ENCODE data around the gene DNAI1.
"Not testable (repeated sequence)": the region's sequence is repeated elsewhere in the genome, so short reads cannot be mapped to it uniquely, and the experiment has no call there.

DNAI1 gene

GRCh38 chr9:34519321-34520020, 60.9 kb downstream of the DNAI1 start:
- H3K9me3 ChIP-seq (ENCODE audit: control insufficient read depth, insufficient read depth, low read length), result no peaks in the 10 kb centered on the region
- no peaks in the 10 kb centered on the region for H3K4me1 ChIP-seq (ENCODE audit: insufficient read depth, low read length)
- H3K36me3 ChIP-seq (ENCODE audit: insufficient read depth, low read length), result no peaks in the 10 kb centered on the region
- no peak overlapping the region for H3K9ac ChIP-seq (ENCODE audit: low read depth, low read length)

DNA sequence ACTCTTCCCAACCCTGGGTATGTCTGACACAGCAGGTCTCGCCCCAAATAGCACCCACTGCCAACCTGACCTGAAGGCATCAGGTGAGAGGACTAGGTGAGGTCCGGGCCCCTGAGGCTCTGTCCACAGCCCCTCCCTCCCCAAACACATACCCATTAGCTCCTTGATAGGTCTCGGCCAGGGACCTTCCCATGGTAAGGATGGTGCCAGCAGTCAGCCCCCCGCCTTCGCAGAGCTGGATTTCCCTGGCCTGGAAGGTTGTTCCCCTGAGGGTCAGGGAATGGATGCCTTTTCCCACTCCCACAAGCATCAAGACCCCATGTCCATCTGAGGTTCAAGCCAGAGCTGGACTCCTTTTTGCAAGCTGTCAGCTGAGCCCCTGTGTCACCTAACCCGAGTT, 61.5 kb downstream of the DNAI1 start:
- Histone ChIP-seq H3K4me1 (ENCODE audit: insufficient read depth, low read length) (no peaks in the 10 kb centered on the region), H3K36me3 (ENCODE audit: insufficient read depth, low read length) (no peaks in the 10 kb centered on the region), H3K9me3 (ENCODE audit: control insufficient read depth, insufficient read depth, low read length) (no peaks in the 10 kb centered on the region), H3K9ac (ENCODE audit: low read depth, low read length) (no peak overlapping the region)

- H3K9me3 ChIP-seq (ENCODE audit: control insufficient read depth, insufficient read depth, low read length), result no peaks in the 10 kb centered on the region
- H3K36me3 ChIP-seq (ENCODE audit: insufficient read depth, low read length), result no peaks in the 10 kb centered on the region
- no peak overlapping the region for H3K9ac ChIP-seq (ENCODE audit: low read depth, low read length)
- H3K4me1 ChIP-seq (ENCODE audit: insufficient read depth, low read length), result no peaks in the 10 kb centered on the region
Observed at GRCh38 chr9:34520505-34521385, 62.1 kb downstream of the DNAI1 start.

DNA sequence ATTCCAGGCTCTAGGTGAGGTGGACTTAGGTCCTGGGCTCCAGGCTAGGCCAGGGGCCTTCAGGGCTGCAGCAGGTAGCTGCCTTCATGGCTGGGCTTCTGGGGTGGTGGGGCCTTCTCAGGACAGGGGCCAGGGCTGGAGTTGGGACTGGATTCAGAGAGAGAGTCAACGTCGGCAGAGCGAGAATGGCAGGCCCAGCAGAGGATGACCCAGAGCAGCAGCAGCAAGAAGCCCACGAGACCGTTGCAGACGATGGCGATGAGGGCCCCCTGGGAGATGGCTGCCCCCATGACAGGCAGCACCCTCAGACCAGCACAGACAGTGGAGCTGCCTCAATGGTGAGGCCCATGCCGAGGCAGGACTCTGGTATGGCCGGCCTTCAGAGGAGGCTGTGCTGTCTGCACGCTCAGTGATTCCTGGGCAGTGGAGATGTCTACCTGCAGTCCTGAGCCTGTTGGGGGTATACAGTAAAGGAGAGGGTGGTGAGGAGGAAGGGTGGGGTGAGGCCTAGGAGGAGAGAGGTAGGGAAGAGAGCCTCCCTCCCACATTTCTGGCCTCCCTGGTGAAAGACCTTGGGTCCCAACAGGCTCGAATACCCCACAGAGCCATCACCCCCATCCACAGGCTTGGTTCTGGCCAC, 62.9 kb downstream of the DNAI1 start:
- H3K4me1 ChIP-seq (ENCODE audit: insufficient read depth, low read length), result no peaks in the 10 kb centered on the region
- H3K36me3 ChIP-seq (ENCODE audit: insufficient read depth, low read length), result no peaks in the 10 kb centered on the region
- no peaks in the 10 kb centered on the region for H3K9me3 ChIP-seq (ENCODE audit: control insufficient read depth, insufficient read depth, low read length)
- H3K9ac ChIP-seq (ENCODE audit: low read depth, low read length), result no peak overlapping the region

DNA sequence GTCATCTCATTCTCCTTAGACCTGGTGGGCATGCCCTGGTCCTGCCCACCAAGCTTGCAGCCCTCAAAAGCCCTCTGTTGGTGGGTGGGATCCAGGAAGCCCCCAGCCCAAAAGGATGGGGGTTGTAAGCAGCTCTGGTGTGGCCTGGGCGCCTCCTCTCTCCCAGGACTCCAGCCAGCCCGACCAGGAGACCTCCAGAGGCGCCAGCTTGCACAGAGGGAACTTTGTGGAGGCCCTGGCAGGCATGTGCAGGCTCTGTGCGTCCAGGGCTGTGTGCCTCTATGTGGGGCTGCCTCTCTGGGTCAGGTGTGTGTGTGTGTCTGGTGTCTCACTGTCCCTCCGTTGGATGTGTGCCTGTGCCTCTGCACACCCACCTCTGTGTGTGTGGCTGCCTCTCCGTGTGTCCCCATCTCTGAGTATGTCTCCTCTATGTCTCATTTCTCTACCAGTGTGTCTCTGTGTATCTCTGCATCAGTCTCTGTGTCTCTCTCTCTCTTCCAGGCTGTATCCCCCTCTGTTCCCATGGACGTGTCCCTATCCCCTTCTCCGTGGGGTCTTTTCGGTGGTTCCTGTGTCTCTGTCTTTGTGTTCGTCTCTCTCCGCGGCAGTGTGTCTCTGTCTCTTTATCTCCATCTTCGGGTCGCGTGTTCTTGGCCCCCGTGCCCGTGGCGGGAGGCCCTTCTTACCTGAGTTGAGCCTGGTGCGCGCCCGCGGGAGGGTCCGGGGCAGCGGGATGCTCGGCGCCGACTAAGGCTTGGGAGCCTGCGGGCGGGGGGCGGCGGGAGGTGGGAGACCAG, 63.7 kb downstream of the DNAI1 start:
- Histone ChIP-seq H3K4me1 (ENCODE audit: insufficient read depth, low read length) (no peaks in the 10 kb centered on the region), H3K9me3 (ENCODE audit: control insufficient read depth, insufficient read depth, low read length) (no peaks in the 10 kb centered on the region), H3K36me3 (ENCODE audit: insufficient read depth, low read length) (no peaks in the 10 kb centered on the region), H3K9ac (ENCODE audit: low read depth, low read length) (peak overlapping the region; percentile 86)

GRCh38 chr9:34522971-34523797, 64.6 kb downstream of the DNAI1 start, which contains the start of gene ENHO:
ENHO (minus strand) TSS chr9:34522990; CDS start chr9:34521695, 1,295 bp downstream.
- no peaks in the 10 kb centered on the region for H3K9me3 ChIP-seq (ENCODE audit: control insufficient read depth, insufficient read depth, low read length)
- peak within 1 kb of the TSS; percentile 86 for H3K9ac ChIP-seq (ENCODE audit: low read depth, low read length)
- H3K4me1 ChIP-seq (ENCODE audit: insufficient read depth, low read length), result no peaks in the 10 kb centered on the region
- H3K36me3 ChIP-seq (ENCODE audit: insufficient read depth, low read length), result no peaks in the 10 kb centered on the region

DNA sequence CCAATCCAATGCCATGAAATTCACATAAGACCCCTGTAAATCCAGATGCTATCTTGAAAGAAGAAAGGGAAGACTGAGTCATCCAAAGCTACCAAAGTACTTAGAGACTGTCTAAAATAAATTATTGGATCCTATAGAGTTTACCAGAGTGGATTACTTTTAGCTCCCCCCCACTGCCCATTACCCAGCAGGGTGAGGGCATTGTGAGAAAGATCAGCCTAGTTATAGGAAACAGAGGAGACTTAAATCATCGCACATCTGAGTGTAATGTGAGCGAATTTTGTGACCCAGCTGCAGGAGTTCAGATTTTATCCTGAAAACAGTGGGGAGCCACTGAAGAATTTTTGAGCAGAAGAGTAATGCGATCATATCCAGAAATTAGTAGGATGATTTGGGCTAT, 65.7 kb downstream of the DNAI1 start:
- no peak overlapping the region for H3K9ac ChIP-seq (ENCODE audit: low read depth, low read length)
- no peaks in the 10 kb centered on the region for H3K4me1 ChIP-seq (ENCODE audit: insufficient read depth, low read length)
- H3K9me3 ChIP-seq (ENCODE audit: control insufficient read depth, insufficient read depth, low read length), result no peaks in the 10 kb centered on the region
- H3K36me3 ChIP-seq (ENCODE audit: insufficient read depth, low read length), result no peaks in the 10 kb centered on the region

DNA sequence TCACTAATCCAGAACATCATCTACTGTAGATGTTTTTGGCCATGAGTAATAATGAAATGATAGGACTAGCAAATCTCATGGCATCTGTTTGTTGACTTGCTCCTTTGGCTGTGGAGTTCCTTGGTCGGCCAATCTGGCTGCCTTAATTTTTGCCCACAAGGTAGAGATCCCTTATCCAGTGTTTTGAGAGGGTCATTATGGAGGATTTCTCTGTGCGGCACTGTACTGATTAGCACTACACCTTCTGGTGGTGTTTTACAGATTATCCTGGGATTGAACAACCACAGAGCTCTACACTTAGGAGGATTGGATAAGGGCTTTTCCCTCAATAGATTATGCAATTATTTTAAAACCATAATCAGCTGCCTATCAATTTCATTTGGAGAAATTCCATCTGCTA, 67.4 kb downstream of the DNAI1 start:
- Histone ChIP-seq H3K36me3 (ENCODE audit: insufficient read depth, low read length) (no peaks in the 10 kb centered on the region), H3K9me3 (ENCODE audit: control insufficient read depth, insufficient read depth, low read length) (no peaks in the 10 kb centered on the region), H3K9ac (ENCODE audit: low read depth, low read length) (no peak overlapping the region), H3K4me1 (ENCODE audit: insufficient read depth, low read length) (no peaks in the 10 kb centered on the region)

- H3K9ac ChIP-seq (ENCODE audit: low read depth, low read length); H3K4me1 ChIP-seq (ENCODE audit: insufficient read depth, low read length); H3K9me3 ChIP-seq (ENCODE audit: control insufficient read depth, insufficient read depth, low read length); H3K36me3 ChIP-seq (ENCODE audit: insufficient read depth, low read length): not testable (repeated sequence)
Observed at GRCh38 chr9:34532041-34532440, 73.4 kb downstream of the DNAI1 start.

- H3K9ac ChIP-seq (ENCODE audit: low read depth, low read length), result no peak overlapping the region
- H3K9me3 ChIP-seq (ENCODE audit: control insufficient read depth, insufficient read depth, low read length), result no peaks in the 10 kb centered on the region
- no peaks in the 10 kb centered on the region for H3K4me1 ChIP-seq (ENCODE audit: insufficient read depth, low read length)
- no peaks in the 10 kb centered on the region for H3K36me3 ChIP-seq (ENCODE audit: insufficient read depth, low read length)
Observed at GRCh38 chr9:34536685-34537084, 78.1 kb downstream of the DNAI1 start.

- Histone ChIP-seq H3K9ac (ENCODE audit: low read depth, low read length) (no peak overlapping the region), H3K4me1 (ENCODE audit: insufficient read depth, low read length) (no peaks in the 10 kb centered on the region), H3K9me3 (ENCODE audit: control insufficient read depth, insufficient read depth, low read length) (no peaks in the 10 kb centered on the region), H3K36me3 (ENCODE audit: insufficient read depth, low read length) (no peaks in the 10 kb centered on the region)
Observed at GRCh38 chr9:34540827-34541226, 82.2 kb downstream of the DNAI1 start.

DNA sequence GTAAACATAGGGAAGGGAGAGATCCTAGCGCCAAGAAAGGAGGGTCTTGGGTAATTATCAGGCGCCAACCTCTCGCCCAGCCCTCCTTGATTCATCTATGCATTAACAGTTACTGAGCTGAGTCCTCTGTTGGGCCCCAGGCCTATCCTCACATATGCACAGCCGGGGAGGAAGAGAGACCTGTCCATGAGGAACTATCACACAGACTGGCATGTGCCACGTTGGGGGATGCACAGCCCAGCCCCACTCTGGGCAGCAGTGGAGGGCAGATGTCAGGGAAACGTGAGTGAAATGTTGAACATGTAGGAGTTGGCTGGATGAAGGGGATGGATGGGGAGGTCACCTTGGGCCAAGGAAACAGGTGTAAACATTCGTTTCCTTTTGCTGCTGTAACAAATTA, 82.9 kb downstream of the DNAI1 start:
- H3K9me3 ChIP-seq (ENCODE audit: control insufficient read depth, insufficient read depth, low read length), result no peaks in the 10 kb centered on the region
- no peak overlapping the region for H3K9ac ChIP-seq (ENCODE audit: low read depth, low read length)
- H3K36me3 ChIP-seq (ENCODE audit: insufficient read depth, low read length), result no peaks in the 10 kb centered on the region
- no peaks in the 10 kb centered on the region for H3K4me1 ChIP-seq (ENCODE audit: insufficient read depth, low read length)

DNA sequence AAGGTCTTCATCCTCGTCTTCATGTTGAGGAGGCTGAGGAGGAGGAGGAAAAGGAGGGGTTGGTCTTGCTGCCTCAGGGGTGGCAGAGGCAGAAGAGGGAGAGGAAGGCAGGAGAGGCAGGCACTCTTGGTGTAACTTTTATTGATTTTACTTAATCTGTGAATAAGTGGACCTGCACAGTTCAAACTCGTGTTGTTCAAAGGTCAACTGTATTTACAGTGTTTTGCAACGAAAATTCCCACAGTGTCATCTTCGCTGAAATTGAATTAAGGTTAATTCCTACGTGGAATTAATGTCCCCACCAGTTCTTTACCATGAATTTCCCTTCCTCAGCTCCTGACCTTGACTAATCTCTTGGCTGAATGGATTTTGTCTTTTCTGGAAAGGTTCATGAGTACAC, 85.4 kb downstream of the DNAI1 start:
- no peak overlapping the region for H3K9ac ChIP-seq (ENCODE audit: low read depth, low read length)

More for the DNA sequence above, 85.4 kb downstream of the DNAI1 start:
- no peaks in the 10 kb centered on the region for H3K9me3 ChIP-seq (ENCODE audit: control insufficient read depth, insufficient read depth, low read length)
- no peaks in the 10 kb centered on the region for H3K36me3 ChIP-seq (ENCODE audit: insufficient read depth, low read length)
- H3K4me1 ChIP-seq (ENCODE audit: insufficient read depth, low read length), result no peaks in the 10 kb centered on the region
